HL-60 (cell line): ENCODE measurements around the gene CTSC.

Source experiments
- GABPA ChIP-seq: IDR thresholded peaks from 2 replicates; pipeline ENCODE4 v1.6.1; 2012; ENCODE audit warnings: low read depth
- POLR2AphosphoS5 ChIP-seq: IDR thresholded peaks from 2 replicates; pipeline ENCODE4 v1.6.1; 2012; ENCODE audit warnings: low read depth
- SPI1 ChIP-seq: IDR thresholded peaks from 2 replicates; pipeline ENCODE4 v1.6.1; 2012; ENCODE audit warnings: low read depth, mild to moderate bottlenecking, borderline replicate concordance
- TF ChIP-seq, protein P1 (sequence below): IDR thresholded peaks from one replicate; pipeline ENCODE4 v1.5.1; 2011; ENCODE audit warnings: low read length, control low read depth, inconsistent platforms; ENCODE audit not compliant: insufficient read depth
- TF ChIP-seq, protein P2 (sequence below): IDR thresholded peaks from 2 replicates; pipeline ENCODE4 v1.6.1; 2012; ENCODE audit warnings: low read depth; ENCODE audit not compliant: insufficient replicate concordance

GRCh38 chr11:88297421-88297820 lies 40.1 kb downstream of the CTSC start:
- no peak for TF ChIP-seq SPI1
- no peak for TF ChIP-seq GABPA
- TF ChIP-seq, protein P1, sequence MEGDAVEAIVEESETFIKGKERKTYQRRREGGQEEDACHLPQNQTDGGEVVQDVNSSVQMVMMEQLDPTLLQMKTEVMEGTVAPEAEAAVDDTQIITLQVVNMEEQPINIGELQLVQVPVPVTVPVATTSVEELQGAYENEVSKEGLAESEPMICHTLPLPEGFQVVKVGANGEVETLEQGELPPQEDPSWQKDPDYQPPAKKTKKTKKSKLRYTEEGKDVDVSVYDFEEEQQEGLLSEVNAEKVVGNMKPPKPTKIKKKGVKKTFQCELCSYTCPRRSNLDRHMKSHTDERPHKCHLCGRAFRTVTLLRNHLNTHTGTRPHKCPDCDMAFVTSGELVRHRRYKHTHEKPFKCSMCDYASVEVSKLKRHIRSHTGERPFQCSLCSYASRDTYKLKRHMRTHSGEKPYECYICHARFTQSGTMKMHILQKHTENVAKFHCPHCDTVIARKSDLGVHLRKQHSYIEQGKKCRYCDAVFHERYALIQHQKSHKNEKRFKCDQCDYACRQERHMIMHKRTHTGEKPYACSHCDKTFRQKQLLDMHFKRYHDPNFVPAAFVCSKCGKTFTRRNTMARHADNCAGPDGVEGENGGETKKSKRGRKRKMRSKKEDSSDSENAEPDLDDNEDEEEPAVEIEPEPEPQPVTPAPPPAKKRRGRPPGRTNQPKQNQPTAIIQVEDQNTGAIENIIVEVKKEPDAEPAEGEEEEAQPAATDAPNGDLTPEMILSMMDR = no peak
- TF ChIP-seq, protein P2, sequence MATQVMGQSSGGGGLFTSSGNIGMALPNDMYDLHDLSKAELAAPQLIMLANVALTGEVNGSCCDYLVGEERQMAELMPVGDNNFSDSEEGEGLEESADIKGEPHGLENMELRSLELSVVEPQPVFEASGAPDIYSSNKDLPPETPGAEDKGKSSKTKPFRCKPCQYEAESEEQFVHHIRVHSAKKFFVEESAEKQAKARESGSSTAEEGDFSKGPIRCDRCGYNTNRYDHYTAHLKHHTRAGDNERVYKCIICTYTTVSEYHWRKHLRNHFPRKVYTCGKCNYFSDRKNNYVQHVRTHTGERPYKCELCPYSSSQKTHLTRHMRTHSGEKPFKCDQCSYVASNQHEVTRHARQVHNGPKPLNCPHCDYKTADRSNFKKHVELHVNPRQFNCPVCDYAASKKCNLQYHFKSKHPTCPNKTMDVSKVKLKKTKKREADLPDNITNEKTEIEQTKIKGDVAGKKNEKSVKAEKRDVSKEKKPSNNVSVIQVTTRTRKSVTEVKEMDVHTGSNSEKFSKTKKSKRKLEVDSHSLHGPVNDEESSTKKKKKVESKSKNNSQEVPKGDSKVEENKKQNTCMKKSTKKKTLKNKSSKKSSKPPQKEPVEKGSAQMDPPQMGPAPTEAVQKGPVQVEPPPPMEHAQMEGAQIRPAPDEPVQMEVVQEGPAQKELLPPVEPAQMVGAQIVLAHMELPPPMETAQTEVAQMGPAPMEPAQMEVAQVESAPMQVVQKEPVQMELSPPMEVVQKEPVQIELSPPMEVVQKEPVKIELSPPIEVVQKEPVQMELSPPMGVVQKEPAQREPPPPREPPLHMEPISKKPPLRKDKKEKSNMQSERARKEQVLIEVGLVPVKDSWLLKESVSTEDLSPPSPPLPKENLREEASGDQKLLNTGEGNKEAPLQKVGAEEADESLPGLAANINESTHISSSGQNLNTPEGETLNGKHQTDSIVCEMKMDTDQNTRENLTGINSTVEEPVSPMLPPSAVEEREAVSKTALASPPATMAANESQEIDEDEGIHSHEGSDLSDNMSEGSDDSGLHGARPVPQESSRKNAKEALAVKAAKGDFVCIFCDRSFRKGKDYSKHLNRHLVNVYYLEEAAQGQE = no peak
- no peak for TF ChIP-seq POLR2AphosphoS5
